GM21786 (cell line): Measurements from ENCODE around the gene TMEM140.

Experiments used
- ATAC-seq: cut with Tn5 transposase; IDR thresholded peaks from one replicate; pipeline ENCODE4 v1.9.1; 2021; ENCODE audit not compliant: unreplicated experiment

Gene TMEM140

GRCh38 chr7:135192914-135193536 is 45.2 kb downstream of the TMEM140 start:
- ATAC-seq, result no peak

DNA sequence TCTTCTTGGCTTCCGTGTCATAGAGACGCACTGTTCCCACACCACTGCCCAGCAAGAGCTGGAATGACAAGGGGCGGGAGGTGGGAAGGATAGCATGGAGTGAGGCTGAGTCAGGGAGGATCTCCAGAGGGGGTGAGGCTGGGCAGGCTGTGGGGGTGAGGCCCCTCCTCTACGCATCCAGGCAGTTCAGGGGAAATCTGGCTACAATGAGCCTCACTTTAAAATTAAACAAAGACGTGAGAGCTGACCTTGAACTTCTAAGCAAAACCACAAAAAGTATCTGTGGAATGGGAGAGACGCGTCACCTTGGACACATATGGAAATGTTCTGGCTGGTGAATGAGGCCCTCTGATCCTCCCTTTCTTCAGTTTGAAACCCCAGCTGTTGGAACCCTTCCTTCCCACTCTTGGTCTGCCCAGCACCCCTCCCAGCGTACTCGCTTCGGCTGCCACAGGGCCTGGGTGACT is 45.8 kb downstream of the TMEM140 start:
- no peak for ATAC-seq

DNA sequence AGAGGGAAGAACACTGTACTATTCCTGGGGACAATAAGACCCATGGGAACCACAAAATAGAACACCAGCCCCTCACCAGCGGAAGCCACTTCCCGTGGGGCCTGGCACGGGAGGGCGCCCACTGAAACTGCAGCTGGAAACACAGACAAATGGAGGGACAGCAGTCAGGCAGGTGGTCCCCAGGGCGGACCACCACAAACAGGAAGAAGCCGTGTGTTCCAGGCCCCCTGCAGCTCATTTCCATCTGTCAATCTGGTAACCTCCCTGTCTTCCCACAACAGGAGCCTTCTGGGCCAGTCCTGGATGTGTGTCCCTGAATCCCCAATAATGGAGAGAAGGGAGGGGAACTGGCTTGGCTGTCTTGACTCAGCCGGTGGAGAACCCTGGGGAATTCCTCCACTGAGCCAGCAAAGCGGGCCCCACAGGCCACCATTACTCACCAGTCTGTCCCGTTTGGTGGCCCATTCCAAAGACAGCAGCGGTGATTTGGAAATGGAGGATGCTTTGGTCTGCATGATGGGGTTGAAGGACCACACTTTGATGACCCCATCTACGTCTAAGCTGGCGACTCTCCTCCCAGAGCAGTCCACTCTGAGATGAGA is 46.7 kb downstream of the TMEM140 start:
- no peak for ATAC-seq

DNA sequence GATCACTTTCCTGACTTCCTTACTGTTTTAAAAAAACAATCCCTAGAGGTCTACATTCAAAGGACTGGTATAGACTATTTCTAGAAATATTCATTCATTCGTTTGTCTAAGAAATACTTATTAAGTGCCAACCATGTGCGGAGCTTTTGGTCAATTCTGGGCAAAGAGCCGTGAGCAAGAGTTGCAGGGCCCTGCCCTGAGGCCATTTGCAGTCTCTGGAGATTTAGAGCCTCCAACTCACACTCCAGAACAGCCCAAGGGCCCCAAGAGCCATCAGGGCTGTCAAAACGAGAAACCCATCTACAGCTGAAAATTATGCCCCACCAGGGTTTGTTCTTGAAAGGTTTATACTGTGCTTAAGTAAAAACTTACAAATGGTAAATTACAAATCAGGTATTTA is 47.3 kb downstream of the TMEM140 start:
- no peak for ATAC-seq

DNA sequence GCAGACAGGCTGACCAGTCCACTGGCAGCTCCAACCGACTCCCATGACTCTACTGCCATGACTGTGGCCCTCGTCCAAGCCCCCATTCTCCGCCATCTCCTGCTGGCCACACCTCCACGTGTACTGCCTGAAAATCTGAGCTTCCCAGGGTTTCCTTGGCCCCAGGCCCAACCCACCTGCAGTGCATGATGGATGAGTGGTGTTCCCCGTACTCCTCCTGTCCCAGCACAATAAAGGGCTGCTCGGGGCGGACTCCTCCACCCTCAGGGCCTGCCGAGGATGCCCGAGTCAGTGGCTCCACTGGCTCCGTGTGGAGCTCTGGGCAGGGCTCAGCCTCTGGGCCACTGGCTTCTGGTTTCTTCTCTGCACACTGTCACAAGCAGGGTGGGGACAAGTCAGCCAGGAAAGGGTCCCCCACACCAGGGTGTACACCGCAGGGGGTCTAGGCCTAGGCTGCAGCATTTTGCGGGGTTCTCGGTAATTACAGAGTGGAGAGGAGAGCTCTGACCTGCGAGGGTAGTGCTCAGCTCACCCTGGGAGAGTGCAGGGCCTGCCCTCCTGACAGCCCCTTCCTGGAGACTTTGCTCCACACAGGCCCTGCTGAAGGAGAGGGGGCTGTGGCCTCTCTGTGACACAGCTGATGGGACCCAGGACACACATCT is 48.2 kb downstream of the TMEM140 start:
- no peak for ATAC-seq

GRCh38 chr7:135197343-135197742 is 49.5 kb downstream of the TMEM140 start:
- no peak for ATAC-seq

- no peak for ATAC-seq
Observed at GRCh38 chr7:135197906-135198655, 50.2 kb downstream of the TMEM140 start.

- no peak for ATAC-seq
Observed at GRCh38 chr7:135199439-135199838, 51.6 kb downstream of the TMEM140 start.

DNA sequence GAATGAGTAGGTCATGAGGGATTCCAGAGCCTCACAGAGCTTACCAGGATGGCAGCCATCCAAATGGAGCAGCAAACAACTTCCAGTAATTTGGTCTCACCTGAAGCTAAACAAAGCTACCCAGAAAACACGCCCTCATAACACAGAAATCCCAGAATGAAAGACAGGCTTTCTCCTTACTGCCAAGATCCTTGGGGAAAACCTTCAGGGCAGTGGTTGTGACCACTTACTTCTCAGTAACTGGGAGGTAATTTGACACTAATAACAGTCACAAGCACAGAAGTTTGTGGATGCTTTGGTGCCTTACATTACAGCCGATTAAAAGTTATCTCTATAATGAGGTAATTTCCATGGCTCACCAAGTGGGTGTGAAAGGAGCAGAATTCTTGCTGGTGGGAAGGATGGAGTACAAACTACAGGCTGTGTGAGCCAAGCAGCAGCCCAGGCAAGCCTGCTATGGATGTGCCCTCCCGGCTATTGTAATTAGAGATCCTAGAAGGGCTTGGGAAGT is 53.0 kb downstream of the TMEM140 start:
- no peak for ATAC-seq

- no peak for ATAC-seq
Observed at GRCh38 chr7:135201350-135201749, 53.5 kb downstream of the TMEM140 start.

GRCh38 chr7:135204341-135204749 is 56.5 kb downstream of the TMEM140 start:
- no peak for ATAC-seq

DNA sequence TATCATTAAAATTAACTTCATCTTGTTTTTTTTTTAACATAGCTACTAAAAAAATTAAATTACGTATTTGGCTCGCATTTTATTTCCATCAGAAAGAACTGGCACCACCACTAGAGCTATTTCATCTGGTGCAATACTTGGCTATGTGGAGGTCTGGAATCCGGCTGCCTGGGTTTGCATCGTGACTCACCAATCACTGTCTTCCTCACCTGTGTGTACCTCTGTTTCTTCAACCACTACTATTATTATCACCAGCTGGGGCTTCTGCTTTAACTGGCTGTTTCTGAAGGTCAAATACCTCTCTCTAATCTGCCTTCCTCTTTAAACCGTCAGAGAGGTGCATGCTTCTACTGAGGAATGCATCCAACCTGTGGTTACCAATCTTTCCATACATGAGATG is 57.0 kb downstream of the TMEM140 start:
- no peak for ATAC-seq

GRCh38 chr7:135205850-135206249 is 58.0 kb downstream of the TMEM140 start:
- no peak for ATAC-seq

GRCh38 chr7:135206941-135207391 is 59.1 kb downstream of the TMEM140 start:
- peak; percentile 35 for ATAC-seq

DNA sequence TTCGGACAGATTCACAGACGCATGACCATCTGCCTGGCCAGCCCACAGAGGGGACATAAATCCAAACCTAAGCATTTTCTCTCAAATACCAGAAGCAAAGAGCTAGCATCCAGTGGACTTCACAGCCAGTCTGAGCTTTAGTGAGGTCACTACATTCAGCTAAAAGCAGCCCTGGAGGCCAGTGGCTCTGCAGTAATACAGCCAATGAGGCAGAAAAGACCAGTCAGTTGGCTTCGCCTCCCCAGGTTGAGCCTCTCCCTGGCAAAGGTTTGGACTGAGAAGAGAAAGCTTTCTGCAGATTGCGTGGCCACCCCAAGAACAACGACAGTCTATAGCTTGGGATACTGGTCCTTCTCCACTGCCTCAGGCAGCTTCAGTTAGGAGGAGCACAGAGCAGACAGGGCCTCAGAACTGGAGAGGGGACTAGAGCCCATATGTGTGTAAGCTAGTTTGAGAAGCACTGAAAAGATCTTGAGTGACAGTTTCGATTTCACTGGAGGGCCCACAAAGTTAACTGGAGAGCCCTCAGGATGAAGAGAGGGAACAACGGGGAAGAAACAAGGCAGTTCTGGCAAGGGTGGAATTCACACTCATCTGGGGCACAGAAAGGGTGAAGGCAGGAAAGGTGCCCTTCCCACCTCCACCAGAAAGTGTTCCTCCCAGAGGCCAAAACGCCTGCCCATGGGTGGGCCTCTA is 59.7 kb downstream of the TMEM140 start:
- peak; percentile 20 for ATAC-seq

GRCh38 chr7:135208102-135208793 is 60.4 kb downstream of the TMEM140 start:
- ATAC-seq, result no peak

DNA sequence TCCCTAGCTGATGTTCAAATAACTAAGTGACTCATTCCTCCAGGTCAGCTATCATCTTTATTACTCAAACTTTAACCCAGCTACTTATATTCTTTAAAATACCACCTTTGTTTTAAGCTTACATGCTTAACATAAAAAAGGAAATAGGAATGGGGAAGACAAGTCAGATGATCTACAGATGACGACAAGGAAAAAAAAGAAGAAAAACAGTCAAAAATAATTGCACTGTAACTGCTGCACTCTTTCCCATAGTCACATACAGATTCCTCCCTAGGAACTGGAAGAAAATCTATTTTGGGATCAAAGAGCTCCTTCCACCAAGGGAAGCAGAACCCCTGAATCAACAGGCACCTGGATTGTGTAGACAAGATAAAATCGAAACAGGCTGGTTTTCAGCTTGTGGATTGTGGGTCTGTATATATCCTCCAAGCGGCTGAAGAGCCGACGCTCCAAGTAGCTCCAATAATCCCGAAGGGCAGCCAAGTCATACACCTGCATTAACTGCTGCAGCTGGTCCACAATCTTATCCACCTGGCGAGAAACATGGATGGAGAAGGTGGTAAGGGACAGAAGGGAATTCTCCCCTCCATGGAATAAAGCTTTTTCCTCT is 61.5 kb downstream of the TMEM140 start:
- ATAC-seq, result no peak

DNA sequence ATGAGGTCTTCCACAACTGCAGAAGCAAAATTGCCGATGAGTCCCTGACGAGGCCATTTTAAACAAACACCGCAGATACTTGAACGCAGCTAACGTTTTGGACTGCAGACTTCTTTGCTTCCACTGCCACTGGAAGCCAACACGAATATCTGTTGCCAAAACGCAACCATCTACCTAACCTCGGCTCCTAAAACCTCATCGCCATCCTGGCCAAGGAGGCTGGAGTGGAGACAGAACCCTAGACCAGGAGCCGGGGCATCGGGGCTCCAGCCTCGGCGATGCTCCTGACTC is 63.0 kb downstream of the TMEM140 start:
- ATAC-seq, result peak; percentile 1

DNA sequence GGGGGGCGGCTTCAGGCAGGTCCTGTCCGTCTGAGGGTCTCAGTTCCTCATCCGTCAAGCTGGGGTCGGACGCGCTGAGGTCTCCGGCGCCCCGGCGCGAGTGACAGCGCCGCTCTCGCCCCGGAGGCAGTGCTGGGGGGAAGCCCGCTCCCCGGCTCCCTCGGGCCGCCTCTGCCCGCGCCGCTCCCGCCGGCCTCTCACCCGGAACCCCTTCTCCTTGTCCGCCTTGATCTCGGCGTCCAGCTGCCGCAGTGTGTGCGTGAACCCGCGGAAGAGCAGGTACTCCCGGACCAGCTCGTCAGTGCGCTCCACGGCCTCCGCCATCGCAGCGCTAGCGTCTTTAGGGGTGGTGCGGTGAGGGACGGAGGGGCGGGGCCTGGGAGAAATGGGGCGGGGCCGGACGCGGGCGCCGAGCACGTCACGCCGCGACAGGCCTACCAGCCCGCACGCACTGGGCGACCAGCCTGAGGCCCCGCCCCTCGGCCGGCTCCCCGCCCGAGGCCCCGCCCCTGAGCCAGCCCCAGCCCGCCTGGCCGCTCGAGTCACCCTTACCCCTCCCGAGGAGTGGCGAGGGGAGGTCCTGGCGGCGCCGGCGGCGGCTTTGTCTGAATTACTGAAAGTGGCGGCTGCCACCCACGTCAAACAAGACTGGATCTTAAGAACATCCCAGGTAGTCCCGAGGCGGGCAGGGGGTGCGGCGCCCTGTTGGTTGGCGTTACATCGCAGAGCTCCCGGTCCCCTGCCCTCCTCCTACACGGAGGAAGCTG is 63.5 kb downstream of the TMEM140 start, which contains the start of gene WDR91:
Gene WDR91 (minus strand): TSS at position 348 of the 767 bp plus-strand sequence. CDS start 24 bp downstream, at position 324.
- peak; percentile 70 for ATAC-seq
